A549 (cell line): ENCODE results near the gene SPTB. TPM values are rescaled to one million over a fixed set of nuclear protein-coding genes. Genes with fewer than 3 reads are reported as not detected.

Experiments
- ATAC-seq, 2 experiments: fragments of 200-7000 bp in 1 of 2; fragments of >200 bp in 1 of 2; cut with Nextera tagmentation in 1 of 2; cut with Tn5 transposase in 1 of 2; 3 replicates each; pipeline versions ENCODE4 v1.8.0 to v1.9.1; 2018 to 2020; ENCODE audit warnings: mild to moderate bottlenecking in 1 of 2, moderate library complexity in 1 of 2
- CTCF ChIA-PET: fragments of 300-600 bp; sonication (Branson Sonifier 250); formaldehyde crosslinking; extraction: SDS; loops from one replicate; lab custom pipeline; 2021; ENCODE audit warnings: antibody characterized with exemption, inconsistent platforms; lab: Yijun Ruan, JAX
- POLR2A ChIA-PET: fragments of 350-600 bp; formaldehyde crosslinking; extraction: SDS; loops from one replicate; lab custom pipeline; 2021; ENCODE audit warnings: antibody characterized with exemption, inconsistent platforms; lab: Yijun Ruan, JAX
- DNase-seq, 2 experiments: peaks; one replicate each; pipeline versions ENCODE4 v3.0.0 to v3.0.0-alpha.2; 2011 to 2016; ENCODE audit warnings: low read depth in 1 of 2, low spot score in 1 of 2
- FAIRE-seq: peaks from 2 replicates; lab custom pipeline; 2011; peaks lifted over from hg19 to GRCh38; lab: Jason Lieb, UNC
- H3K27ac ChIP-seq, 2 experiments: fragments of >200 bp; sonication (Bioruptor Twin); formaldehyde crosslinking; 3 replicates each; pipeline ENCODE4 v1.5.1; 2016 to 2017
- H3K4me1 ChIP-seq: fragments of >200 bp; sonication (Bioruptor Twin); formaldehyde crosslinking; 3 replicates; pipeline ENCODE4 v1.6.1; 2016
- H3K4me2 ChIP-seq: fragments of >200 bp; sonication (Bioruptor Twin); formaldehyde crosslinking; 3 replicates; pipeline ENCODE4 v1.6.1; 2016
- H3K4me3 ChIP-seq: fragments of >200 bp; sonication (Bioruptor Twin); formaldehyde crosslinking; 3 replicates; pipeline ENCODE4 v1.5.1; 2016
- H3K9me3 ChIP-seq: fragments of >200 bp; sonication (Bioruptor Twin); formaldehyde crosslinking; 3 replicates; pipeline ENCODE4 v1.6.1; 2016
- CBX2 ChIP-seq: fragments of 200-600 bp; sonication (generic); IDR thresholded peaks from 2 replicates; pipeline ENCODE4 v1.6.1; 2016; ENCODE audit warnings: low read depth, mild to moderate bottlenecking, borderline replicate concordance
- CHD4 ChIP-seq: fragments of 200-600 bp; sonication (generic); IDR thresholded peaks from 2 replicates; pipeline ENCODE4 v1.6.1; 2016; ENCODE audit warnings: antibody characterized with exemption, mild to moderate bottlenecking, borderline replicate concordance
- EHF ChIP-seq: fragments of 250-450 bp; sonication (Bioruptor Pico); IDR thresholded peaks from 2 replicates; pipeline ENCODE4 v1.5.0; 2020; ENCODE audit warnings: mild to moderate bottlenecking
- EP300 ChIP-seq, 2 experiments: fragments of >200 bp; sonication (Bioruptor Twin); formaldehyde crosslinking; IDR thresholded peaks; 2 replicates in 1 of 2; 3 replicates in 1 of 2; pipeline ENCODE4 v1.6.1; 2016 to 2017
- FOSB ChIP-seq: fragments of 250-450 bp; sonication (Bioruptor Pico); IDR thresholded peaks from 2 replicates; pipeline ENCODE4 v1.5.0; 2020; ENCODE audit warnings: mild to moderate bottlenecking, moderate library complexity
- FOXS1 ChIP-seq: fragments of 250-450 bp; sonication (Bioruptor Pico); IDR thresholded peaks from 2 replicates; pipeline ENCODE4 v1.5.0; 2020; ENCODE audit warnings: mild to moderate bottlenecking, moderate library complexity
- GATA3 ChIP-seq: IDR thresholded peaks from 2 replicates; pipeline ENCODE4 v1.6.1; 2012; ENCODE audit warnings: borderline replicate concordance
- HEYL ChIP-seq: fragments of 250-450 bp; sonication (Bioruptor Pico); IDR thresholded peaks from 2 replicates; pipeline ENCODE4 v1.8.0; 2021; ENCODE audit warnings: mild to moderate bottlenecking, moderate library complexity
- HOXB5 ChIP-seq: fragments of 250-450 bp; sonication (Bioruptor Pico); IDR thresholded peaks from 2 replicates; pipeline ENCODE4 v1.5.0; 2020; ENCODE audit warnings: mild to moderate bottlenecking, moderate library complexity
- JUN ChIP-seq, 2 experiments: fragments of >200 bp; sonication (Bioruptor Twin); formaldehyde crosslinking; IDR thresholded peaks; 2 replicates in 1 of 2; 3 replicates in 1 of 2; pipeline ENCODE4 v1.6.1; 2016 to 2017
- JUNB ChIP-seq: fragments of >200 bp; sonication (Bioruptor Twin); formaldehyde crosslinking; IDR thresholded peaks from 2 replicates; pipeline ENCODE4 v1.6.1; 2016
- MAFK ChIP-seq: fragments of 450-650 bp; IDR thresholded peaks from 2 replicates; pipeline ENCODE4 v1.6.1; 2014; ENCODE audit not compliant: partially characterized antibody
- MYC ChIP-seq: IDR thresholded peaks from 2 replicates; pipeline ENCODE4 v1.6.1; 2012; ENCODE audit warnings: mild to moderate bottlenecking, inconsistent platforms, low read length, improper control_type of control experiment, borderline replicate concordance
- NPAS2 ChIP-seq: fragments of 250-450 bp; sonication (Bioruptor Pico); IDR thresholded peaks from 2 replicates; pipeline ENCODE4 v1.8.0; 2022; ENCODE audit warnings: mild to moderate bottlenecking, moderate library complexity, borderline replicate concordance
- PHF8 ChIP-seq: fragments of 200-600 bp; sonication (generic); IDR thresholded peaks from 2 replicates; pipeline ENCODE4 v1.6.1; 2016; ENCODE audit warnings: low read depth, mild to moderate bottlenecking, antibody characterized with exemption, moderate library complexity, borderline replicate concordance
- RAD21 ChIP-seq, 2 experiments: fragments of >200 bp in 1 of 2; sonication (Bioruptor Twin) in 1 of 2; formaldehyde crosslinking in 1 of 2; IDR thresholded peaks in 1 of 2; conservative IDR thresholded peaks in 1 of 2; 2 replicates in 1 of 2; 3 replicates in 1 of 2; pipeline ENCODE4 v1.6.1; 2012 to 2018; ENCODE audit warnings: inconsistent platforms in 1 of 2
- RARB ChIP-seq: fragments of 250-450 bp; sonication (Bioruptor Pico); IDR thresholded peaks from 2 replicates; pipeline ENCODE4 v1.8.0; 2021; ENCODE audit warnings: mild to moderate bottlenecking, moderate library complexity
- RCOR1 ChIP-seq: fragments of 150-350 bp; IDR thresholded peaks from 2 replicates; pipeline ENCODE4 v1.6.1; 2014; ENCODE audit warnings: antibody characterized with exemption, low read length, low read depth
- RNF2 ChIP-seq: fragments of 200-600 bp; sonication (generic); IDR thresholded peaks from 2 replicates; pipeline ENCODE4 v1.6.1; 2016; ENCODE audit warnings: low read depth, mild to moderate bottlenecking, antibody characterized with exemption, moderate library complexity, borderline replicate concordance
- SMC3 ChIP-seq: fragments of >200 bp; sonication (Bioruptor Twin); formaldehyde crosslinking; IDR thresholded peaks from 3 replicates; pipeline ENCODE4 v1.6.1; 2018; ENCODE audit warnings: inconsistent platforms
- TP53 ChIP-seq: fragments of 250-450 bp; sonication (Bioruptor Pico); IDR thresholded peaks from 2 replicates; pipeline ENCODE4 v1.5.0; 2021; ENCODE audit warnings: mild to moderate bottlenecking, moderate library complexity
- ZFP36 ChIP-seq: fragments of 450-650 bp; IDR thresholded peaks from 2 replicates; pipeline ENCODE4 v1.6.1; 2014; ENCODE audit warnings: borderline replicate concordance; ENCODE audit not compliant: partially characterized antibody
- WGBS: methylation state at CpG from one replicate; pipeline ENCODE4 v1.1.6; 2017; ENCODE audit errors: missing lambda C conversion rate; 5-methylcytosine and 5-hydroxymethylcytosine counted together
- polyA plus RNA-seq, 4 experiments: library from polyadenylated mRNA; depleted of rRNA in 3 of 4; stranded (reverse); fragments of >200 nt; fragmentation: RNase III in 1 of 4; extraction: RNeasy Plus Mini Kit Qiagen cat#74134 plus additional on column Dnase treatment in 1 of 4; gene quantifications; 2 replicates in 3 of 4; 3 replicates in 1 of 4; pipeline ENCODE4 v1.2.3, GENCODE V29; 2011 to 2017
- TF ChIP-seq, protein P1 (sequence below): fragments of 250-450 bp; sonication (Bioruptor Pico); IDR thresholded peaks from 2 replicates; pipeline ENCODE4 v1.5.0; 2021; ENCODE audit warnings: mild to moderate bottlenecking, moderate library complexity, borderline replicate concordance
- TF ChIP-seq, protein P2 (sequence below): IDR thresholded peaks from 2 replicates; pipeline ENCODE4 v1.6.1; 2012
- TF ChIP-seq, protein P3 (sequence below): fragments of 150-350 bp; IDR thresholded peaks from 2 replicates; pipeline ENCODE4 v1.6.1; 2014; ENCODE audit warnings: low read depth, mild to moderate bottlenecking, low read length
- TF ChIP-seq, protein P4 (sequence below): fragments of 250-450 bp; sonication (Bioruptor Pico); IDR thresholded peaks from 2 replicates; pipeline ENCODE4 v1.5.0; 2020; ENCODE audit warnings: low read depth, mild to moderate bottlenecking, moderate library complexity
- TF ChIP-seq, protein P5 (sequence below): IDR thresholded peaks from 2 replicates; pipeline ENCODE4 v1.6.1; 2012; ENCODE audit warnings: low read depth, borderline replicate concordance

Gene SPTB
- polyA plus RNA-seq, 2 of the 4 experiments (the other 2 are of a cell fraction): 0.27 to 2.1 TPM

DNA sequence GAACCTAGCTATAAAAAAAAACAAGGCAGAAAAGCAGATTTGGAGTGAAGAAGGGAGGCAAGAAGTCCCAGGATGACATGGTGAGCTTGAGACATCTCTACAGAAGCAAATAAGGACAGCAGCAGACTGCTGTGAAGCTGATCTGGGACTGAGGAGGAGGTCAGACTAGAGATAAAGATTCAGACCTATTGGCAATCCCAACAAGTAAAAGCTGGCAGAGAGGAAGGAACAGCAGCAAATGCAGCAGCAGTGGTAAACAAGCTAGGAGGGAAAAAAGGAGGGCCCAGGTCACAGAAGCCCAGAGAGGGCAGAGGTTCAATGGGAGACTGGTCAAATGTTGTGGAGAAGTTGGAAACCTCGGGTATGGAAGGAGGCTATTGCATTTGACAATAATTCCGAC lies 11.3 kb downstream of the SPTB start:
- no peaks in the 10 kb centered on the region for H3K4me1 ChIP-seq
- no peak for ATAC-seq
- no peak overlapping the region for H3K4me3 ChIP-seq
- no peak overlapping the region for H3K4me2 ChIP-seq
- WGBS: 42% methylated on average over 2 of the region's 2 CpGs
- H3K9me3 ChIP-seq: no peaks in the 10 kb centered on the region
- CTCF ChIA-PET: interaction anchor here (0.5 to 2.5 kb wide), 9 partner anchors 10 to 219 kb away, joined by 3 to 10 read pairs (median 3); partner anchors contain the start of gene PLEKHG3
- no peak for FAIRE-seq
- H3K27ac ChIP-seq: no peak overlapping the region
- DNase-seq: no peak
- POLR2A ChIA-PET: no interaction called here
- TF ChIP-seq EP300 (IDR thresholded peaks at IDR 0.05): no peak
- no peak for TF ChIP-seq HOXB5 (CRISPR knock-in tag)
- TF ChIP-seq MYC: no peak
- TF ChIP-seq SMC3: no peak
- TF ChIP-seq, protein P1, sequence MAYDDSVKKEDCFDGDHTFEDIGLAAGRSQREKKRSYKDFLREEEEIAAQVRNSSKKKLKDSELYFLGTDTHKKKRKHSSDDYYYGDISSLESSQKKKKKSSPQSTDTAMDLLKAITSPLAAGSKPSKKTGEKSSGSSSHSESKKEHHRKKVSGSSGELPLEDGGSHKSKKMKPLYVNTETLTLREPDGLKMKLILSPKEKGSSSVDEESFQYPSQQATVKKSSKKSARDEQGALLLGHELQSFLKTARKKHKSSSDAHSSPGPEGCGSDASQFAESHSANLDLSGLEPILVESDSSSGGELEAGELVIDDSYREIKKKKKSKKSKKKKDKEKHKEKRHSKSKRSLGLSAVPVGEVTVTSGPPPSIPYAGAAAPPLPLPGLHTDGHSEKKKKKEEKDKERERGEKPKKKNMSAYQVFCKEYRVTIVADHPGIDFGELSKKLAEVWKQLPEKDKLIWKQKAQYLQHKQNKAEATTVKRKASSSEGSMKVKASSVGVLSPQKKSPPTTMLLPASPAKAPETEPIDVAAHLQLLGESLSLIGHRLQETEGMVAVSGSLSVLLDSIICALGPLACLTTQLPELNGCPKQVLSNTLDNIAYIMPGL: no peak
- TF ChIP-seq RNF2: no peak
- no peak for TF ChIP-seq MAFK
- TF ChIP-seq RCOR1: no peak
- no peak for TF ChIP-seq PHF8
- TF ChIP-seq, protein P2, sequence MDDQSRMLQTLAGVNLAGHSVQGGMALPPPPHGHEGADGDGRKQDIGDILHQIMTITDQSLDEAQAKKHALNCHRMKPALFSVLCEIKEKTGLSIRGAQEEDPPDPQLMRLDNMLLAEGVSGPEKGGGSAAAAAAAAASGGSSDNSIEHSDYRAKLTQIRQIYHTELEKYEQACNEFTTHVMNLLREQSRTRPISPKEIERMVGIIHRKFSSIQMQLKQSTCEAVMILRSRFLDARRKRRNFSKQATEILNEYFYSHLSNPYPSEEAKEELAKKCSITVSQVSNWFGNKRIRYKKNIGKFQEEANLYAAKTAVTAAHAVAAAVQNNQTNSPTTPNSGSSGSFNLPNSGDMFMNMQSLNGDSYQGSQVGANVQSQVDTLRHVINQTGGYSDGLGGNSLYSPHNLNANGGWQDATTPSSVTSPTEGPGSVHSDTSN: no peak
- no peak for TF ChIP-seq RAD21 (conservative IDR thresholded peaks at IDR 0.05 in 1 of 2, IDR thresholded peaks at IDR 0.05 in 1 of 2)
- TF ChIP-seq JUNB: no peak
- TF ChIP-seq FOSB (CRISPR knock-in tag): no peak
- no peak for TF ChIP-seq FOXS1 (CRISPR knock-in tag)
- TF ChIP-seq, protein P3, sequence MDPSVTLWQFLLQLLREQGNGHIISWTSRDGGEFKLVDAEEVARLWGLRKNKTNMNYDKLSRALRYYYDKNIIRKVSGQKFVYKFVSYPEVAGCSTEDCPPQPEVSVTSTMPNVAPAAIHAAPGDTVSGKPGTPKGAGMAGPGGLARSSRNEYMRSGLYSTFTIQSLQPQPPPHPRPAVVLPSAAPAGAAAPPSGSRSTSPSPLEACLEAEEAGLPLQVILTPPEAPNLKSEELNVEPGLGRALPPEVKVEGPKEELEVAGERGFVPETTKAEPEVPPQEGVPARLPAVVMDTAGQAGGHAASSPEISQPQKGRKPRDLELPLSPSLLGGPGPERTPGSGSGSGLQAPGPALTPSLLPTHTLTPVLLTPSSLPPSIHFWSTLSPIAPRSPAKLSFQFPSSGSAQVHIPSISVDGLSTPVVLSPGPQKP: no peak
- TF ChIP-seq, protein P4, sequence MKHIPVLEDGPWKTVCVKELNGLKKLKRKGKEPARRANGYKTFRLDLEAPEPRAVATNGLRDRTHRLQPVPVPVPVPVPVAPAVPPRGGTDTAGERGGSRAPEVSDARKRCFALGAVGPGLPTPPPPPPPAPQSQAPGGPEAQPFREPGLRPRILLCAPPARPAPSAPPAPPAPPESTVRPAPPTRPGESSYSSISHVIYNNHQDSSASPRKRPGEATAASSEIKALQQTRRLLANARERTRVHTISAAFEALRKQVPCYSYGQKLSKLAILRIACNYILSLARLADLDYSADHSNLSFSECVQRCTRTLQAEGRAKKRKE (CRISPR knock-in tag): no peak
- no peak for TF ChIP-seq TP53
- no peak for TF ChIP-seq CBX2
- no peak for TF ChIP-seq GATA3
- no peak for TF ChIP-seq EHF (CRISPR knock-in tag)

DNA sequence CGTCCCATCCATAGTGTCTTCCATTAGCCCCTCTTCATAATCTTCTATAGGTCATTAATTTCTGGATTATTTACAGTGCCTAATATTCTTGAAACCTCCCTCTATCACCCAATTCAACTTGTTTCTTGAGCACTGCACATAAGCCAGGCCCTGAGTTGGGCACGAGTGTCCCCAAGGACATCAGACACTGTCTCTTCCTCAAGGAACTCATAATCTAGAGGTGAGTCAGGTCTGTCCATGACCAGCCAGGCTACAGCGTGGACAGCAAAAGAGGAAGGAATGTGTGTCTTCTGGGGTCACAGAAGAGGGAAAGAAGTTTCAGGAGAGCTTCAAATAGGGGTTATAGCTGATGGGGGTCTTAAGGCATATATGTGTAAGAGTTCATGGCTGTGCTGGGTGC lies 12.5 kb downstream of the SPTB start:
- Histone ChIP-seq H3K4me2 (no peak overlapping the region), H3K9me3 (no peaks in the 10 kb centered on the region), H3K27ac (no peak overlapping the region), H3K4me1 (no peaks in the 10 kb centered on the region), H3K4me3 (no peak overlapping the region)
- no peak for TF ChIP-seq EHF (CRISPR knock-in tag)
- no peak for TF ChIP-seq JUN (IDR thresholded peaks at IDR 0.05)
- TF ChIP-seq, protein P5, sequence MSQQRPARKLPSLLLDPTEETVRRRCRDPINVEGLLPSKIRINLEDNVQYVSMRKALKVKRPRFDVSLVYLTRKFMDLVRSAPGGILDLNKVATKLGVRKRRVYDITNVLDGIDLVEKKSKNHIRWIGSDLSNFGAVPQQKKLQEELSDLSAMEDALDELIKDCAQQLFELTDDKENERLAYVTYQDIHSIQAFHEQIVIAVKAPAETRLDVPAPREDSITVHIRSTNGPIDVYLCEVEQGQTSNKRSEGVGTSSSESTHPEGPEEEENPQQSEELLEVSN: no peak
- no peak for TF ChIP-seq CHD4
- TF ChIP-seq HEYL (CRISPR knock-in tag): no peak
- TF ChIP-seq RARB: no peak
- no peak for TF ChIP-seq ZFP36
- TF ChIP-seq NPAS2 (CRISPR knock-in tag): no peak
- WGBS: 56% methylated on average over 3 of the region's 3 CpGs
- FAIRE-seq: no peak
- no peak for DNase-seq
- CTCF ChIA-PET: interaction anchor here (1.1 to 1.3 kb wide), 2 partner anchors 11 to 28 kb away, joined by 4 read pairs; no protein-coding TSS in a partner anchor
- no peak for ATAC-seq
- POLR2A ChIA-PET: no interaction called here
